OCI-LY7 (cell line): Measurements from ENCODE around the gene PGRMC2. TPM values are rescaled to one million over a fixed set of nuclear protein-coding genes. Genes with fewer than 3 reads are reported as not detected.

ENCODE experiments used
- BruUV-seq: library from RNA; stranded (reverse); fragments of 400-500 nt; replicated peaks from 2 replicates; lab custom pipeline; 2021; lab: Mats Ljungman, UMichigan
- CTCF ChIA-PET: fragments of 300-600 bp; sonication (Branson Sonifier 250); formaldehyde crosslinking; loops from one replicate; lab custom pipeline; 2022; ENCODE audit warnings: antibody characterized with exemption; ENCODE audit not compliant: unreplicated experiment; lab: Charles Lee
- POLR2A ChIA-PET: fragments of 300-600 bp; sonication (Branson Sonifier 250); formaldehyde crosslinking; loops from one replicate; lab custom pipeline; 2022; ENCODE audit warnings: antibody characterized with exemption; lab: Charles Lee
- DNase-seq: peaks from one replicate; pipeline ENCODE4 v3.0.0-alpha.2; 2015; ENCODE audit warnings: low spot score
- H2AFZ ChIP-seq: fragments of 200-600 bp; sonication (generic), shearing (Covaris generic); 2 replicates; pipeline ENCODE4 v1.6.1; 2014; ENCODE audit warnings: mild to moderate bottlenecking, antibody characterized with exemption, low read length, moderate library complexity
- H3K27ac ChIP-seq: fragments of 200-600 bp; sonication (generic); 2 replicates; pipeline ENCODE4 v1.5.1; 2014; ENCODE audit warnings: mixed run types, low read depth, mild to moderate bottlenecking, moderate library complexity, low read length, inconsistent platforms; ENCODE audit not compliant: poor library complexity, severe bottlenecking
- H3K36me3 ChIP-seq: fragments of 200-600 bp; sonication (generic); 2 replicates; pipeline ENCODE4 v1.6.1; 2014; ENCODE audit warnings: mild to moderate bottlenecking, antibody characterized with exemption, low read length, moderate library complexity, mixed read lengths; ENCODE audit not compliant: insufficient read depth
- H3K4me1 ChIP-seq: fragments of 200-600 bp; sonication (generic); 2 replicates; pipeline ENCODE4 v1.5.1; 2014; ENCODE audit warnings: mild to moderate bottlenecking, low read length; ENCODE audit not compliant: insufficient read depth, poor library complexity, severe bottlenecking
- H3K4me2 ChIP-seq: fragments of 200-600 bp; sonication (generic); 2 replicates; pipeline ENCODE4 v1.6.1; 2014; ENCODE audit warnings: mild to moderate bottlenecking, low read length
- H3K4me3 ChIP-seq: fragments of 200-600 bp; sonication (generic); 2 replicates; pipeline ENCODE4 v1.5.1; 2014; ENCODE audit warnings: mild to moderate bottlenecking, low read depth, low read length; ENCODE audit not compliant: poor library complexity, severe bottlenecking
- H3K79me2 ChIP-seq: fragments of 200-600 bp; sonication (generic); 2 replicates; pipeline ENCODE4 v1.6.1; 2016; ENCODE audit warnings: low read depth, mild to moderate bottlenecking, low read length, moderate library complexity, mixed read lengths; ENCODE audit not compliant: insufficient read depth
- H3K9me2 ChIP-seq: fragments of 200-600 bp; sonication (generic); 2 replicates; pipeline ENCODE4 v1.6.1; 2016; ENCODE audit warnings: mild to moderate bottlenecking, low read length, mixed read lengths; ENCODE audit not compliant: insufficient read depth
- H3K9me3 ChIP-seq: fragments of 200-600 bp; sonication (generic); 2 replicates; pipeline ENCODE4 v1.6.1; 2014; ENCODE audit warnings: mild to moderate bottlenecking, mixed run types, low read length, mixed read lengths
- H4K20me1 ChIP-seq: fragments of 200-600 bp; sonication (generic); 2 replicates; pipeline ENCODE4 v1.6.1; 2014; ENCODE audit warnings: mild to moderate bottlenecking, antibody characterized with exemption, low read length, moderate library complexity, mixed read lengths; ENCODE audit not compliant: insufficient read depth
- EZH2phosphoT487 ChIP-seq: fragments of 200-600 bp; sonication (generic); IDR thresholded peaks from 2 replicates; pipeline ENCODE4 v1.6.1; 2018; ENCODE audit warnings: low read depth, borderline replicate concordance, mild to moderate bottlenecking, mixed run types, antibody characterized with exemption, low read length, moderate library complexity, mixed read lengths
- intact Hi-C: fragments of 100-400 bp; cut with micrococcal nuclease; formaldehyde crosslinking; loops from one replicate; pipeline ENCODE4 v1.10.0; 2022; ENCODE audit not compliant: unreplicated experiment
- total RNA-seq, 2 experiments: library from RNA; depleted of rRNA in 1 of 2; stranded (reverse); fragments of >200 nt in 1 of 2; shearing (Covaris generic) in 1 of 2; gene quantifications; 2 replicates each; pipeline ENCODE4 v1.2.3, GENCODE V29; 2014 to 2022
- TF ChIP-seq, protein P1 (sequence below): fragments of 200-600 bp; sonication (generic); conservative IDR thresholded peaks from 2 replicates; pipeline ENCODE4 v1.5.1; 2014; ENCODE audit warnings: mild to moderate bottlenecking, antibody characterized with exemption, low read length, moderate library complexity, mixed read lengths

The PGRMC2 gene
- total RNA-seq, 2 experiments from 2014 or later, result 10.5 to 45.3 TPM

DNA sequence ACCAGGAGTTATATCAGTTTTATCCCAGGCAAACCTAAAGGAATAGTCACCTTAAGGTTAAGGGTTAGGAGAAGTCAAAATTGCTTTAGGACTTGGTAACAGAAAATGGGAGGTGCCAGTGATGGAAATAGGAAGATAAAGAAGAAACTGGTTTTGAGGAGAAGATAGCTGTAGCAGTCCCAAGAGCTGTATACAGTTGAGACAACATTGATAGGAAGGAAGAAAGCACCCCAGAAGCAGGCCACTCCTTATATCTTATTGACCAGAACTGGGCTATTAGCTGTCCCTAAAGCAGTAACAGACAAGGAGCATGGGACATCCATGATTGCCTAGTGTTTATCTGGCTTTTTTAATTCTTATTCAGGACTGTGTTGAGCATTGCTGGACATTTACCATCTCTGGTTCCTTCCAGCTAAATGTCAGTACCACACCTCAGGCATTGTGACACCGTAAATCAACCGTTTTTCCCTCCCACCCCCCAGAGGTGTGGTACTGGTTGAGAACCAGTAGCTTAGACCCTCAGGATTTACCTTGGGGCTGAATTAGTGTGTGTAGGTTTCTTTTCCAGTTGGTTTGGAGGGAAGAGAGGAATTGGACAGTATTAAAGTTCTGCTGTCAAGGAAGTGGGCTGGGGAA lies 2.0 kb upstream of the PGRMC2 start:
- peaks cover 19% of the 10 kb centered on the region for H3K4me1 ChIP-seq
- POLR2A ChIA-PET, result interaction anchor here (0.6 to 1.4 kb wide), 4 partner anchors 13 to 310 kb away, joined by 3 to 7 read pairs (median 4); partner anchors contain the start of gene LARP1B
- CTCF ChIA-PET, result no interaction called here
- no peaks in the 10 kb centered on the region for H3K9me2 ChIP-seq
- peaks cover 38% of the 10 kb centered on the region for H3K79me2 ChIP-seq
- peak overlapping the region; percentile 89 for H3K4me2 ChIP-seq
- no TSS peak for BruUV-seq
- TF ChIP-seq EZH2phosphoT487, result no peak
- TF ChIP-seq, protein P1, sequence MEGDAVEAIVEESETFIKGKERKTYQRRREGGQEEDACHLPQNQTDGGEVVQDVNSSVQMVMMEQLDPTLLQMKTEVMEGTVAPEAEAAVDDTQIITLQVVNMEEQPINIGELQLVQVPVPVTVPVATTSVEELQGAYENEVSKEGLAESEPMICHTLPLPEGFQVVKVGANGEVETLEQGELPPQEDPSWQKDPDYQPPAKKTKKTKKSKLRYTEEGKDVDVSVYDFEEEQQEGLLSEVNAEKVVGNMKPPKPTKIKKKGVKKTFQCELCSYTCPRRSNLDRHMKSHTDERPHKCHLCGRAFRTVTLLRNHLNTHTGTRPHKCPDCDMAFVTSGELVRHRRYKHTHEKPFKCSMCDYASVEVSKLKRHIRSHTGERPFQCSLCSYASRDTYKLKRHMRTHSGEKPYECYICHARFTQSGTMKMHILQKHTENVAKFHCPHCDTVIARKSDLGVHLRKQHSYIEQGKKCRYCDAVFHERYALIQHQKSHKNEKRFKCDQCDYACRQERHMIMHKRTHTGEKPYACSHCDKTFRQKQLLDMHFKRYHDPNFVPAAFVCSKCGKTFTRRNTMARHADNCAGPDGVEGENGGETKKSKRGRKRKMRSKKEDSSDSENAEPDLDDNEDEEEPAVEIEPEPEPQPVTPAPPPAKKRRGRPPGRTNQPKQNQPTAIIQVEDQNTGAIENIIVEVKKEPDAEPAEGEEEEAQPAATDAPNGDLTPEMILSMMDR, result no peak
- peaks cover 18% of the 10 kb centered on the region; the same call in 1 of the 2 replicates for H4K20me1 ChIP-seq
- H3K36me3 ChIP-seq, result peaks cover 10% of the 10 kb centered on the region
- no peak overlapping the region for H3K27ac ChIP-seq
- intact Hi-C loops, result loop anchor here (2.0 to 5.0 kb wide), 2 partner anchors 227 to 409 kb away; partner anchors contain the start of genes LARP1B and PLK4
- no peaks in the 10 kb centered on the region for H3K9me3 ChIP-seq
- peak overlapping the region; percentile 98 for H3K4me3 ChIP-seq
- no peak for DNase-seq
- H2AFZ ChIP-seq, result no peak overlapping the region

- Histone ChIP-seq H3K4me3 (peak overlapping the region; percentile 98), H3K79me2 (peaks cover 48% of the 10 kb centered on the region), H3K4me2 (peak overlapping the region; percentile 89), H3K36me3 (peaks cover 18% of the 10 kb centered on the region), H3K27ac (peak overlapping the region; percentile 72), H3K9me2 (no peaks in the 10 kb centered on the region), H4K20me1 (peaks cover 22% of the 10 kb centered on the region; the same call in 1 of the 2 replicates), H3K9me3 (no peaks in the 10 kb centered on the region), H2AFZ (peak overlapping the region; percentile 68; the same call in 1 of the 2 replicates), H3K4me1 (peaks cover 25% of the 10 kb centered on the region)
- DNase-seq, result peak; percentile 49
- ChIA-PET CTCF (no interaction called here), POLR2A (interaction anchor here (0.7 to 1.4 kb wide), 6 partner anchors 12 to 987 kb away, joined by 3 to 7 read pairs (median 4); partner anchors contain the start of genes ABHD18 and MFSD8)
- TF ChIP-seq, protein P1, result no peak
- no peak for TF ChIP-seq EZH2phosphoT487
- intact Hi-C loops, result loop anchor here (1.0 to 5.0 kb wide), 3 partner anchors 226 to 521 kb away; partner anchors contain the start of genes JADE1, LARP1B and PLK4
- no TSS peak for BruUV-seq
Measured at GRCh38 chr4:128288689-128289106, 1.1 kb upstream of the PGRMC2 start.
